ENCODE measurements around the gene SEC14L1.

GRCh38 chr17:77256710-77257109 lies 115.9 kb downstream of the SEC14L1 start:
- TF ChIP-seq CTCF (IDR thresholded peaks at IDR 0.05) = no peak
- TF ChIP-seq POLR2A (IDR thresholded peaks at IDR 0.05) = no peak
